Left lobe of liver (tissue), 2 donors: Measurements from ENCODE around the gene IFTAP. TPM values are rescaled to one million over a fixed set of nuclear protein-coding genes. Genes with fewer than 3 reads are reported as not detected.
"Not testable (repeated sequence)": the region's sequence is repeated elsewhere in the genome, so short reads cannot be mapped to it uniquely, and the experiment has no call there.

Experiments used
- ATAC-seq: fragments of 200-7000 bp; cut with Tn5 transposase; one replicate; pipeline ENCODE4 v1.9.1; 2020; ENCODE audit warnings: mild to moderate bottlenecking, moderate library complexity
- DNase-seq: peaks from one replicate; pipeline ENCODE4 v3.0.0-alpha.2; 2020; ENCODE audit warnings: low spot score
- total RNA-seq: library from RNA; stranded (reverse); gene quantifications from one replicate; pipeline ENCODE4 v1.2.1, GENCODE V29; 2021
- donor health status: DM: no; HTN: no; CAD: no; lungs with moderate emphysema.
- donor health status: DM: no; HTN: yes; CAD: no.

IFTAP gene
- total RNA-seq: 6.0 TPM

- peak; percentile 99 for ATAC-seq
- peak; percentile 65 for DNase-seq
These were observed at the start of gene IFTAP for GRCh38 chr11:36594316-36594989. Gene IFTAP, plus strand, starts transcription at chr11:36594502. Its CDS starts 15,602 bp downstream, at chr11:36610104.

- DNase-seq: no peak
- no peak for ATAC-seq
These were observed 43.8 kb upstream of the IFTAP start for GRCh38 chr11:36550385-36551115.

GRCh38 chr11:36557390-36557789 is 36.9 kb upstream of the IFTAP start:
- not testable (repeated sequence) for DNase-seq, ATAC-seq

- ATAC-seq (no peak), DNase-seq (no peak)
These were observed 36.3 kb upstream of the IFTAP start for GRCh38 chr11:36557991-36558390.

GRCh38 chr11:36558571-36559413 is 35.5 kb upstream of the IFTAP start:
- DNase-seq: no peak
- peak; percentile 17 for ATAC-seq

- DNase-seq (no peak), ATAC-seq (peak; percentile 97)
These were observed 29.8 kb upstream of the IFTAP start for GRCh38 chr11:36564376-36565030.

- DNase-seq (no peak), ATAC-seq (no peak)
These were observed 29.2 kb upstream of the IFTAP start for GRCh38 chr11:36565031-36565610.

GRCh38 chr11:36566407-36567053 is 27.8 kb upstream of the IFTAP start:
- DNase-seq (no peak), ATAC-seq (no peak)

- no peak for ATAC-seq
- no peak for DNase-seq
These were observed 26.6 kb upstream of the IFTAP start, which contains the start of gene RAG1 for GRCh38 chr11:36567694-36568093. Gene RAG1, plus strand, starts transcription at chr11:36568007. Its CDS starts 5,298 bp downstream, at chr11:36573305.

GRCh38 chr11:36569095-36569494 is 25.2 kb upstream of the IFTAP start:
- DNase-seq (no peak), ATAC-seq (no peak)

- DNase-seq (no peak), ATAC-seq (no peak)
These were observed 19.8 kb upstream of the IFTAP start for GRCh38 chr11:36574486-36574885.

GRCh38 chr11:36577373-36577772 is 16.9 kb upstream of the IFTAP start:
- no peak for ATAC-seq
- no peak for DNase-seq

- DNase-seq (no peak), ATAC-seq (no peak)
These were observed 16.4 kb upstream of the IFTAP start for GRCh38 chr11:36577859-36578258.

GRCh38 chr11:36578458-36578857 is 15.8 kb upstream of the IFTAP start:
- DNase-seq (no peak), ATAC-seq (no peak)

GRCh38 chr11:36581536-36581935 is 12.8 kb upstream of the IFTAP start:
- ATAC-seq (no peak), DNase-seq (no peak)

- no peak for ATAC-seq
These were observed 10.6 kb upstream of the IFTAP start for GRCh38 chr11:36583667-36584066.

GRCh38 chr11:36586543-36586942 is 7.8 kb upstream of the IFTAP start:
- DNase-seq (no peak), ATAC-seq (no peak)

More at GRCh38 chr11:36583667-36584066, 10.6 kb upstream of the IFTAP start:
- DNase-seq: no peak

- DNase-seq (no peak), ATAC-seq (no peak)
These were observed 6.2 kb upstream of the IFTAP start for GRCh38 chr11:36588099-36588498.

GRCh38 chr11:36590513-36590912 is 3.8 kb upstream of the IFTAP start:
- no peak for ATAC-seq
- DNase-seq: no peak

- no peak for DNase-seq
- ATAC-seq: no peak
These were observed 2.9 kb upstream of the IFTAP start for GRCh38 chr11:36591433-36591832.
